Epithelial cell of esophagus (primary cell): Measurements from ENCODE around the gene KLF3.

Experiments used
- DNase-seq: peaks from one replicate; pipeline ENCODE4 v3.0.0; 2010; ENCODE audit warnings: low read depth
- H3K4me3 ChIP-seq: 2 replicates; pipeline ENCODE4 v1.5.1; 2011; ENCODE audit warnings: mild to moderate bottlenecking, low read length, control low read depth
- CTCF ChIP-seq: IDR thresholded peaks from 2 replicates; pipeline ENCODE4 v1.5.1; 2011; ENCODE audit warnings: low read depth, mild to moderate bottlenecking, low read length, control low read depth, inconsistent platforms; ENCODE audit not compliant: insufficient read depth; ENCODE audit errors: missing control alignments

Gene KLF3

DNA sequence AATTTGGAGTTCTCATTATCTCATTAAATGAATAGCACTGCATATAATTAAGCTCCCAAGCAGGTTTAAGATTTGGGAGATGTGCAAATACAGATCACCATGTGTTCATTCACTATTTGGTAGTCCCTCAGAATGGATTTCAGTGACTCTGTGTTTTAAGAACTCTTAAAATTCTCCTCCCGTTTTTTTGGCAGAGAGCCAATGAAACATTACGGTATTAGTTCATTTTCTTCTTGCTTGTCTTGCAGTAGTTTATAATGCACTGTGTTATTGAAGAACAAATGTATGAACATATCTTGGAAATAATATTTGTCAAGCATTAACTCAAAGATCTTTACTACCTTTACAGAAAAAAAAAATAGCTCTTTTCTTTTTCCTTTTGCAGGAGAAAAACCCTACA, 32.7 kb downstream of the KLF3 start:
- DNase-seq, result no peak
- no peak for TF ChIP-seq CTCF

DNA sequence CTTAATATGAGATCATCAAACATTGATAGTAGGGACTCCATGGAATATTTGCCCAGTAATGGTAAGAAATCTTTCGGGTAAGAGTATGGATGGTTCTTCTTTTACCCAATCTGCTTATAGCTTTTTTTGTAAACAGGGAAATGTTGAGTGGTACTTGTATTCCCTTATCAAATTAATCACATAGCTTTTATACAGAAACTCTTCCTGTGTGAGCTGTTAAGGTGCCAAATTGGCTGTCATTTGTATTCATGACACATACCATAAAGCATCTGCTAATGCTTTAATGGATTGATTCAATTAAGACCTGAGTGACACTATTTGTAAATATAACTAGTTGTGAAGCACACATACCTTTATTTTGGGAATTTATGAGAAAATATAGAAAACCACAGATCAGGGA, 34.2 kb downstream of the KLF3 start:
- no peak overlapping the region for H3K4me3 ChIP-seq
- DNase-seq, result no peak
- no peak for TF ChIP-seq CTCF

More for the DNA sequence above, 32.7 kb downstream of the KLF3 start:
- H3K4me3 ChIP-seq, result no peak overlapping the region

DNA sequence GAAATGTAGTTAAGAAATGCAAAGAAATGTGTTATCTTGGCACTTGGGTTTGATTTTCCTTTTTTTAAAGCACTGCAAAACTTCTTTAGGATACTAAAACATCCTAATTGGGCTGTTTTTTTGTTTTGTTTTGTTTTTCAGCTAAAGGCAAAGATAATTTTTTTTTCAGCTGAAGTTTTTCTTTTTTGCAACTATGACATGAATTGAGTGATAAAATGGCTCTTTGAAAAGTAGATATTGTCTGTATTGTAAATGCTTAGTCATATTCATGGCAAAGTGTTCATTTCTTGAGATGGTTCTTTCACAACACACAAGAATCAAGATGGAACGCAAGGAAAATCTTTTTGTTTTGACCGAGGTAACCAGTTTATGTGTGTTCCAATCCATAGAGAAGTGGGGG, 35.1 kb downstream of the KLF3 start:
- DNase-seq, result no peak
- TF ChIP-seq CTCF, result no peak
- H3K4me3 ChIP-seq, result no peak overlapping the region

DNA sequence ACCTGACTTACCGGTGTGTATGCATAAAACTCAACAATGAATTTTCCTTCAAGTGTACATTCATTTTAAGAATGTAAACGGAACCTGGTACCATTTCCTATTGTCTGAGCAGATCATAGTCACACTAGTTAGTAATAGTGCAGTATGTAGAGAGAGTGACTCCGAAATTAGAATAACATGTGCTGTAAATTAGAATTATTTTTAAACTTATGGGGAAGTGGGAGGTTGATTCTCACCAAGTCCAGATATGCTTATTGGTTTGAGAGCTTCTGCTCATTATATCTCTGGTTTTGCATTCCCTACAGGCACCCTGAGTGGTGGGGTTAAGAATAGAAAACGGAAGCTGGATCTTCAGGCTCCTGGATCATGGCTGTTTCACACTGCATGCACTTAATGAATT, 39.6 kb downstream of the KLF3 start:
- DNase-seq, result no peak
- H3K4me3 ChIP-seq, result no peak overlapping the region

DNA sequence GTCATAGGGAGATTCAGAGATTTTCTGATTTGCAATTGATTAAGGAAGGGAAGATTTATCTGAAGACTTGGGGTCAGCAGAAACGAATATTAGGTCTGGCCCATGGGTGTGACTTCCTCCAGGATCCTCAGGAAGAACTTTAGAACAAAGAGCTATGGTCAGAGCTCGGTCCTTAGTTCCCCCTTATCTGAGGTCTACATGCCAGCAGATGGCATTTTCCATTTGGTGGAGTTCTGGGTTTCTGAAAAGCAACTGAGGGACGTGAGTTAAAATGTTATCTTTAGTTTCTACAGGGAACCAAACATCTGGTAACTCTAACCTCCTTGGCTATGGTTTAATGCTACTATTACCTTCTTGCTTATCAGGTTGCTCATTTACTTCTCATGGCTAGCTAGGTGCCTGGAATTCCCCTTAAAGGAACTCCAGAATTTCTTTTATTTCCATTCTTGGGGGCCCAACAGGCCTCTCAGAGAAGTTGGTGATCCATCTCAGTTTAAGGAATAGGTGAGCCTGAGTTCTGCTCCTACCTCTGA, 40.7 kb downstream of the KLF3 start:
- H3K4me3 ChIP-seq, result no peak overlapping the region
- TF ChIP-seq CTCF, result no peak
- DNase-seq, result no peak

More for the DNA sequence above, 39.6 kb downstream of the KLF3 start:
- TF ChIP-seq CTCF, result no peak

DNA sequence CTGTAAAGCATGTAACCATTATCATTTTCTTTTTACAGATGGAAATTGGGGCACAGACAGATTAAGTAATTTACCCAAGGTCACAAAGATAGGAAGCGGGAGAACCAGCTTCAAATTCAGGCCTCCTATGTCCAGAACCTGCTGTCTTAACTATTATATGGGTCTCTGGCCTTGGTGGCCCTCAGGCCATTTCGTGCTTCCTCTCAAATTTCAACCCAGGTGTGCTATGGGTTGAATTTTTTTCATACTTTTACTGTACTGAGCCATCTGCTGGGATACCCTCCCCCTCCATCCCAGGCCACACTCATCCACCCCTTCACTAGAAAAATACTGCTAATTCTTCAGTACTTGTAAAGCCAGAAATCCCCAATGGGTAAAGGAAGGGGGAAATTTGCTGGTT, 42.3 kb downstream of the KLF3 start:
- H3K4me3 ChIP-seq, result no peak overlapping the region
- TF ChIP-seq CTCF, result no peak
- DNase-seq, result no peak

GRCh38 chr4:38710053-38710452, 46.1 kb downstream of the KLF3 start:
- no peak for TF ChIP-seq CTCF
- DNase-seq, result no peak
- H3K4me3 ChIP-seq, result no peak overlapping the region
